Fibroblast of villous mesenchyme (primary cell): Measurements from ENCODE around the gene FBXO31. TPM values are rescaled to one million over a fixed set of nuclear protein-coding genes. Genes with fewer than 3 reads are reported as not detected.

Experiments
- DNase-seq: peaks from one replicate; pipeline ENCODE4 v3.0.0-alpha.2; 2010; ENCODE audit warnings: low read depth
- H3K4me3 ChIP-seq: 2 replicates; pipeline ENCODE4 v1.5.1; 2011; ENCODE audit warnings: low read depth, mild to moderate bottlenecking, low read length
- CTCF ChIP-seq: IDR thresholded peaks from 2 replicates; pipeline ENCODE4 v1.5.1; 2012; ENCODE audit warnings: low read depth, mild to moderate bottlenecking, low read length; ENCODE audit not compliant: insufficient read depth
- total RNA-seq: library from RNA; depleted of rRNA; stranded (reverse); fragments of >200 nt; gene quantifications from 2 replicates; pipeline ENCODE4 v1.2.3, GENCODE V29; 2012

The FBXO31 gene
- total RNA-seq, 1 donor, result 25.9 TPM

GRCh38 chr16:87369117-87369765 is 14.3 kb downstream of the FBXO31 start:
- no peak overlapping the region for H3K4me3 ChIP-seq
- no peak for DNase-seq
- TF ChIP-seq CTCF, result no peak

- no peak overlapping the region for H3K4me3 ChIP-seq
- no peak for TF ChIP-seq CTCF
- no peak for DNase-seq
These were observed 15.4 kb downstream of the FBXO31 start for GRCh38 chr16:87368029-87368770.

- no peak overlapping the region for H3K4me3 ChIP-seq
- no peak for TF ChIP-seq CTCF
- no peak for DNase-seq
These were observed 16.0 kb downstream of the FBXO31 start for GRCh38 chr16:87367529-87367928.

GRCh38 chr16:87366930-87367329 is 16.6 kb downstream of the FBXO31 start:
- no peak overlapping the region for H3K4me3 ChIP-seq
- no peak for TF ChIP-seq CTCF
- no peak for DNase-seq

GRCh38 chr16:87366288-87366687 is 17.3 kb downstream of the FBXO31 start:
- TF ChIP-seq CTCF, result no peak
- DNase-seq, result no peak
- H3K4me3 ChIP-seq, result no peak overlapping the region

GRCh38 chr16:87365021-87365713 is 18.4 kb downstream of the FBXO31 start:
- no peak for DNase-seq
- no peak overlapping the region for H3K4me3 ChIP-seq
- no peak for TF ChIP-seq CTCF
